GM18873 (cell line): ENCODE results near the gene PSMA1.
"Not testable (repeated sequence)": the region's sequence is repeated elsewhere in the genome, so short reads cannot be mapped to it uniquely, and the experiment has no call there.

Experiments used
- ATAC-seq: cut with Tn5 transposase; IDR thresholded peaks from one replicate; pipeline ENCODE4 v1.9.1; 2021; ENCODE audit warnings: mild to moderate bottlenecking, moderate library complexity, moderate number of reproducible peaks; ENCODE audit not compliant: unreplicated experiment, low FRiP score

The PSMA1 gene

GRCh38 chr11:14537134-14537599 is 17.0 kb upstream of the PSMA1 start:
- peak; percentile 59 for ATAC-seq

- not testable (repeated sequence) for ATAC-seq
Measured at GRCh38 chr11:14535166-14535565, 15.0 kb upstream of the PSMA1 start.

- no peak for ATAC-seq
Measured at GRCh38 chr11:14529951-14530350, 9.8 kb upstream of the PSMA1 start.

- no peak for ATAC-seq
Measured at GRCh38 chr11:14529321-14529720, 9.1 kb upstream of the PSMA1 start.

GRCh38 chr11:14522801-14523200 is 2.6 kb upstream of the PSMA1 start:
- ATAC-seq = no peak

GRCh38 chr11:14522245-14522644 is 2.1 kb upstream of the PSMA1 start:
- no peak for ATAC-seq

- ATAC-seq = no peak
Measured at GRCh38 chr11:14520747-14521151, 563 bp upstream of the PSMA1 start.

GRCh38 chr11:14519597-14519916 is 629 bp downstream of the PSMA1 start:
- ATAC-seq = peak; percentile 1

- no peak for ATAC-seq
Measured at GRCh38 chr11:14518820-14519219, 1.4 kb downstream of the PSMA1 start.

- no peak for ATAC-seq
Measured at GRCh38 chr11:14513800-14514199, 6.4 kb downstream of the PSMA1 start.

GRCh38 chr11:14506532-14506931 is 13.7 kb downstream of the PSMA1 start:
- no peak for ATAC-seq

- no peak for ATAC-seq
Measured at GRCh38 chr11:14503023-14503422, 17.2 kb downstream of the PSMA1 start.

GRCh38 chr11:14502039-14502438 is 18.1 kb downstream of the PSMA1 start:
- no peak for ATAC-seq

- ATAC-seq = peak; percentile 45
Measured at GRCh38 chr11:14500181-14500651, 20.0 kb downstream of the PSMA1 start.

- peak; percentile 75 for ATAC-seq
Measured at GRCh38 chr11:14499560-14500180, 20.5 kb downstream of the PSMA1 start, which contains the start of gene COPB1. COPB1 (minus strand) TSS chr11:14499811; CDS start chr11:14498928, 883 bp downstream.

GRCh38 chr11:14499178-14499559 is 21.0 kb downstream of the PSMA1 start:
- no peak for ATAC-seq

- ATAC-seq = no peak
Measured at GRCh38 chr11:14480716-14481115, 39.5 kb downstream of the PSMA1 start.

GRCh38 chr11:14471127-14471526 is 49.1 kb downstream of the PSMA1 start:
- ATAC-seq = no peak

- ATAC-seq = no peak
Measured at GRCh38 chr11:14463623-14464022, 56.6 kb downstream of the PSMA1 start.

GRCh38 chr11:14460147-14460546 is 60.0 kb downstream of the PSMA1 start:
- ATAC-seq = no peak

- no peak for ATAC-seq
Measured at GRCh38 chr11:14458377-14458776, 61.8 kb downstream of the PSMA1 start.

- no peak for ATAC-seq
Measured at GRCh38 chr11:14455648-14456430, 64.3 kb downstream of the PSMA1 start.
